Head of caudate nucleus (tissue), 42 donors: ENCODE results near the gene GRIN3A.
"Not testable (repeated sequence)": the region's sequence is repeated elsewhere in the genome, so short reads cannot be mapped to it uniquely, and the experiment has no call there.

Source experiments
- DNase-seq, 42 donors: peaks; one replicate each; pipeline versions ENCODE4 v3.0.0 to v3.0.0-alpha.2; 2020 to 2021; ENCODE audit warnings: mixed read lengths in 7 of 42
- intact Hi-C: fragments of 100-400 bp; cut with DNase I; formaldehyde crosslinking; loops from one replicate; pipeline ENCODE4 v1.15.0; 2022

GRIN3A gene

DNA sequence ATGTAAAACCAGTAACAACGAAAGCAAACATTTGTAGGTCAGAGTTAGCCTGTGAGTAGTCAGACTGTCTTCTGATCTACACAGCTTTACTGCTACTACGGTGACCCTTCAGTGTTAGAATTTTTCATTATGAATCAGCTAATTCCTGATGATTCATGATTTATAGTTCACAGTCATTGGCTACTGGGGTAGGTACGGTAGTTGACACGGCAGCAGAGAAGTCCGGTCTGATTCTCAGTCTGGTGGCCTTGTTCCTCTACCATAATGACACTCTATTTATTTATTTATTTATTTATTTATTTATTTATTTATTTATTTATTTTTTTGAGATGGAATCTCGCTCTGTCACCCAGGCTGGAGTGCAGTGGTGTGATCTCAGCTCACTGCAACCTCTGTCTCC lies 148.4 kb downstream of the GRIN3A start:
- DNase-seq, intact Hi-C loops: not testable (repeated sequence)

GRCh38 chr9:101587332-101588043 lies 151.0 kb downstream of the GRIN3A start:
- DNase-seq = no peak
- intact Hi-C loops = no loop called here

GRCh38 chr9:101586651-101587050 lies 151.8 kb downstream of the GRIN3A start:
- no peak for DNase-seq
- intact Hi-C loops = no loop called here

- peak in 1 of 42 donors; percentile 4 for DNase-seq
Measured at GRCh38 chr9:101585740-101586139, 152.7 kb downstream of the GRIN3A start.

DNA sequence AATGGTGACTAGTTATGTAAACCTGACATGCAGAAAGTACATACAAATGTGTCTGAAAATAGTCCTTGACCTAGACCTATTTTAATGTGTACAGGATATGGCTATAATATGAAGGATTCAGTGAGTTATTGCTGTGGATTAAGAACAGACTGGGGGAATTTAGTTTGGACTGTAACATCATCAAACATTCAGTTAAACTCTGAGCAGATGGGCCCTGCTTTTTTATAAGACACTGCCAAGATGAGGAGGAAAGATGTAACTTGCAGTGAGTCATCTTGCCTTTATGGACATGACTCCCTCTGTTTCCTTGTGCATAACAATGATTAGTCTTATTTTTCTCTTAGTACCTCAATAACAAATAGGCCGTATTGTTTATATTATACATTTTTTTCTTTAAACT lies 155.9 kb downstream of the GRIN3A start:
- no peak for DNase-seq
- intact Hi-C loops = no loop called here

More at GRCh38 chr9:101585740-101586139, 152.7 kb downstream of the GRIN3A start:
- intact Hi-C loops = no loop called here

DNA sequence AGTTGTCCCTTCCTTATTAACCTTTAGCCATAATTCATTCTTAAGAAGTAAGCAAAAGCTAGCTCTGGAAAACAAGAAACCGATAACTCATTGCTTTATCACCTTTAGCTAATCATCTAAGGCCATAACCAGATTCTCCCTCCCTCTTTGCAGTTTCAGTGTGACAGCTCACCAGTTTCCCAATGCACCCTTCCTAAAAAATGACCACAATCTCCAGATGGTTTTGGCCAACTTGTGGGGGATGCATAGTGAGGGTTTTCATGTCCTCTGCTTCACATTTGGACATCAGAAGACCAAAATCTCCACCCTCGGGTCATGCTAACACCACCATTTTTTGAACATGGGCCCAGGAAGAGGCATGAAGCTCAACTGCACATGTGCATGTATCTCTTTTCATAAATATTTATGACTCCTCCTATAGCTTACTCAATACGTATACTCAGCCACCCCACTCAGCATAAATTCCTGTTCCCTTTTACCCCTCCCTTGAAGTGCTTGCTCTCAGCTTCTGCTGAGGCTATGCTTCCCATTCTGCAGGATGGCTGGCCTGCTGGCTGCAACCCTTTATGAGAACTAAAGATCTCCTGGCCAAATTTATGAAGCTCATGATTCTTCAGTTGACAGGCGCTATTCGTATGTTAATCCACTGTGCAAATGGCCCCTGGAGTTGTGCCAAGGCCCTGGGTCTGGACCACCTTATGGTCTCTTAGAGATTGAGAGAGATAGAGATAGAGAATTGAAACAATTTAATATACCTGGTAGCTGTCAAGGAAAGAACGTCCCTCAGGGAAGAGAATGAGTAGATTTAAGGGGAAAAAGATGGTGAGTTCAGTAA lies 158.5 kb downstream of the GRIN3A start:
- no peak for DNase-seq
- intact Hi-C loops = no loop called here

GRCh38 chr9:101578378-101578777 lies 160.1 kb downstream of the GRIN3A start:
- DNase-seq = no peak
- intact Hi-C loops = no loop called here

GRCh38 chr9:101574731-101575333 lies 163.6 kb downstream of the GRIN3A start:
- DNase-seq = no peak
- intact Hi-C loops = no loop called here

- intact Hi-C loops = no loop called here
- DNase-seq = no peak
Measured at GRCh38 chr9:101572316-101572715, 166.1 kb downstream of the GRIN3A start.

- no peak for DNase-seq
- intact Hi-C loops = no loop called here
Measured at GRCh38 chr9:101571114-101571513, 167.3 kb downstream of the GRIN3A start.

- DNase-seq = no peak
- intact Hi-C loops = no loop called here
Measured at GRCh38 chr9:101569741-101570501, 168.5 kb downstream of the GRIN3A start.

DNA sequence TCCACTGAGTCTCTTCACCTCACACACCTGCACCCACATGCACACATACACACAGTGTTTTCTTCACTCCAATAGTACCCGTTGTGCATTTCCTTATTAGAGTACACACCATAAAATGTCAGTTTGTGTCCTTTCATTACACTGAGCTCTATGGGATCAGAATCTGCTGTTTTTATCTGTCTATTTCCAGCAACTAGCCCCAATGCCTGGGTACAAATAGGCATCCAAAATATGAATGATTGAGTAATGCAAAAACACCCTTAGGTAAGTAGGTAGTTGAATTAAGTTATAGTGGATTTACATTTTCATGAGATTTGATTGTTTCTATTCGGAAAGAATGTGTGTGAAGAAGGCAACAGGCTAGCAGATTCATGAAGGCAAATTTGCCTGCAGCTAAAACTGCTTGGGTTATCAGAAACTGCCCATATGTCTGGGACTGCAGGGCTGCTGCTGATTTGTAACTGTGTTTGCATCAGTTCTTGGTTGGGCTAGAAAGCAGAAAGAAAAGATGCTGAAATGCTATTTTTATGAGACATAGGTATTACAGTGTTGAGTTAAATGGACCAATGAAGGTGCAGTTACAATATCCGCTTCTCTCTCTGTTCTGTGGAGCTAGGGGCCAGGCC lies 170.6 kb downstream of the GRIN3A start:
- intact Hi-C loops = no loop called here
- no peak for DNase-seq

DNA sequence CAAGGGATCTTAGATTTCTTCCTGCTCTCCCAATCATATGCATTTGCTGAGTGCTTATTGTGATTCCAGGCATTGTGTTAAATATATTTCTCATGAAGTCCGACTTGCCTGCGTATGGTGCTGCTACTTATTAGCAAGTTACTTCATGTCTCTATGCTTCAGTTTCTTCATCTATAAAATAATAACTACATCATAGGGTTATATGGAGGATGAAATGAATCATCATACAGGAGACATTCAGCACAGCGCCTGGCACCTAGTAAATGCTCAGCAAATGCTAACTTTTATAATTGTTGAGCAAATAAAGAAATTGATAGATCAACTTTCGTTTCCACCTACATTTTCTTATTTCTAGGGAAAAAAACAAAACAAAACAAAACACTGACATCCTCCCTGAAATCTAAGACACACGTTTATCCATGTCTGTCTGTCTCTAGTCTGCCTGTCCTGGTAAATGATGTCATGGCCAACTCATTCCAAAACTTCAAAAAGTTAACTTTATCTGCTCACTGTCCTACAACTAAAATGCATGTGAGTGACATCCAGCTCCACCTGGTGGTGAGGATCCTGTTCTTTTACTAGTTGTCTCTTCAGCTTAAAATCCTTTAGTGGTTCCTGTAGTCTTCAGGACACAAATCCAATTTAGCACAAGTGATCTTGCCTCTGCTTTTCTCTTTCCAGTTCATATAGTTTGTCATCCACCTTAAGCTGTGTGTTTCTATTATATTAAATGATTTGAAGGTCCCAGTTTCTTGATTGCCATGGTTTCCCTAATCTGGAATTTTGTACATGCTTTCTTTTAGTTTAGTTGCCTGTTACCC lies 171.3 kb downstream of the GRIN3A start:
- intact Hi-C loops = no loop called here
- DNase-seq = peak in 21 of 42 donors; percentile 8 to 62 (median 30)

- DNase-seq = no peak
- intact Hi-C loops = no loop called here
Measured at GRCh38 chr9:101564252-101564651, 174.2 kb downstream of the GRIN3A start.

GRCh38 chr9:101562966-101563365 lies 175.5 kb downstream of the GRIN3A start:
- intact Hi-C loops = no loop called here

GRCh38 chr9:101561740-101562139 lies 176.7 kb downstream of the GRIN3A start:
- no peak for DNase-seq
- intact Hi-C loops = no loop called here

More at GRCh38 chr9:101562966-101563365, 175.5 kb downstream of the GRIN3A start:
- no peak for DNase-seq

DNA sequence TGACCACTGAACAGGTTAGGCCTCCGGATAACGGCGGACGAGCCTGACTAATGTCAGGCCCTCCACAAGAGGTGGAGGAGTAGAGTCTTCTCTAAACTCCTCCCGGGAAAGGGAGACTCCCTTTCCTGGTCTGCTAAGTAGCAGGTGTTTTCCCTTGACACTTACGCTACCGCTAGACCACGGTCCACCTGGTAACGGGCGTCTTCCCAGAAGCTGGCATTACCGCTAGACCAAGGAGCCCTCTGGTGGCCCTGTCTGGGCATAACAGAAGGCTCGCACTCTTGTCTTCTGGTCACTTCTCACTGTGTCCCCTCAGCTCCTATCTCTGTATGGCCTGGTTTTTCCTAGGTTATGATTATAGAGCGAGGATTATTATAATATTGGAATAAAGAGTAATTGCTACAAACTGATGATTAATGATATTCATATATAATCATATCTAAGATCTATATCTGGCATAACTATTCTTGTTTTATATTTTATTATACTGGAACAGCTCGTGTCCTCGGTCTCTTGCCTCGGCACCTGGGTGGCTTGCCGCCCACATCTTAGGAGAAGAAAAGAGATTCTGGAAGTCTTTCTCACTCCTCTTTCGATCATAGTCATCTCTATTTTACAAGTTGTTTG lies 188.9 kb downstream of the GRIN3A start:
- intact Hi-C loops = not testable (repeated sequence)

More for the DNA sequence above, 188.9 kb downstream of the GRIN3A start:
- not testable (repeated sequence) for DNase-seq
